ENCODE data around the gene PEX14. TPM values are rescaled to one million over a fixed set of nuclear protein-coding genes. Genes with fewer than 3 reads are reported as not detected.

PEX14 gene
- total RNA-seq, 1 experiment from 2014 or later, result 29.3 TPM

GRCh38 chr1:10670190-10670589 lies 195.4 kb downstream of the PEX14 start:
- POLR2A ChIA-PET, result no interaction called here
- no peak overlapping the region for H3K27ac ChIP-seq (ENCODE audit: low read depth, low read length)
- H2AFZ ChIP-seq (ENCODE audit: low read depth, low read length, poor library complexity, severe bottlenecking), result no peak overlapping the region
- no peak overlapping the region for H3K9ac ChIP-seq (ENCODE audit: low read length)
- no peaks in the 10 kb centered on the region for H3K9me3 ChIP-seq (ENCODE audit: control insufficient read depth in 1 of 2, insufficient read depth in 1 of 2, low read depth in 1 of 2, low read length in 2 of 2)
- RAD21 ChIA-PET (ENCODE audit: low non-redundant PET in 1 of 2, low total read pairs in 2 of 2, uncharacterized antibody in 2 of 2, unreplicated experiment in 2 of 2), result no interaction called here
- H3K4me3 ChIP-seq (replicated peaks in 1 of 2; ENCODE audit: low read depth in 1 of 2, low read length in 2 of 2), result no peak overlapping the region
- no peaks in the 10 kb centered on the region for H4K20me1 ChIP-seq (ENCODE audit: insufficient read depth)
- no peaks in the 10 kb centered on the region for H3K9me2 ChIP-seq (ENCODE audit: insufficient read depth)
- CTCF ChIA-PET, result no interaction called here
- BruUV-seq (replicated peaks), result no TSS peak
- H3K4me2 ChIP-seq (ENCODE audit: low read length), result no peak overlapping the region
- DNase-seq (ENCODE audit: low read depth, low spot score) (no peak), ATAC-seq (no peak)
- no peaks in the 10 kb centered on the region for H3K4me1 ChIP-seq (ENCODE audit: control insufficient read depth in 1 of 2, insufficient read depth in 2 of 2, low read length in 2 of 2)
- H3K36me3 ChIP-seq (ENCODE audit: control insufficient read depth in 1 of 2, insufficient read depth in 2 of 2, low read length in 2 of 2), result no peaks in the 10 kb centered on the region
- H3K79me2 ChIP-seq (ENCODE audit: insufficient read depth, low read length), result no peaks in the 10 kb centered on the region
- no peaks in the 10 kb centered on the region for H3K27me3 ChIP-seq (ENCODE audit: insufficient read depth, low read length)
- intact Hi-C loops (cut with micrococcal nuclease), result loop anchor here (5.0 kb wide), 1 partner anchor 197 kb away; no protein-coding TSS in a partner anchor
- TF ChIP-seq CEBPB (IDR thresholded peaks at IDR 0.05; ENCODE audit: low read depth) (no peak), TCF7L2 (IDR thresholded peaks at IDR 0.05; ENCODE audit: borderline replicate concordance, extremely low read depth, insufficient read depth, insufficient read length) (no peak), EGR1 (IDR thresholded peaks at IDR 0.05; ENCODE audit: low read depth) (no peak), JUND (IDR thresholded peaks at IDR 0.05) (no peak), ZBTB33 (IDR thresholded peaks at IDR 0.05; ENCODE audit: extremely low read depth, insufficient replicate concordance, low read length) (no peak), CTCF (IDR thresholded peaks at IDR 0.05 in 2 of 3, conservative IDR thresholded peaks at IDR 0.05 in 1 of 3; ENCODE audit: borderline replicate concordance in 1 of 3, insufficient read depth in 1 of 3, low read depth in 2 of 3, low read length in 2 of 3) (no peak), YY1 (IDR thresholded peaks at IDR 0.05; ENCODE audit: extremely low read depth, insufficient replicate concordance, low read depth, low read length) (no peak), ZNF274 (IDR thresholded peaks at IDR 0.05; ENCODE audit: low read depth, low read length) (no peak), EZH2 (IDR thresholded peaks at IDR 0.05) (no peak), ZFX (IDR thresholded peaks at IDR 0.05) (no peak), CBX3 (IDR thresholded peaks at IDR 0.05; ENCODE audit: low read depth) (no peak), ATF3 (IDR thresholded peaks at IDR 0.05) (no peak)
